NCI-H146 treated with DMSO at 0.1 percent for 48 hours (cell line): ENCODE data around the gene PDK2.

ENCODE experiments used
- DNase-seq: peaks from one replicate; lab custom pipeline; 2025; ENCODE audit not compliant: unreplicated experiment; lab: John Stamatoyannopoulos, UW

PDK2 gene

DNA sequence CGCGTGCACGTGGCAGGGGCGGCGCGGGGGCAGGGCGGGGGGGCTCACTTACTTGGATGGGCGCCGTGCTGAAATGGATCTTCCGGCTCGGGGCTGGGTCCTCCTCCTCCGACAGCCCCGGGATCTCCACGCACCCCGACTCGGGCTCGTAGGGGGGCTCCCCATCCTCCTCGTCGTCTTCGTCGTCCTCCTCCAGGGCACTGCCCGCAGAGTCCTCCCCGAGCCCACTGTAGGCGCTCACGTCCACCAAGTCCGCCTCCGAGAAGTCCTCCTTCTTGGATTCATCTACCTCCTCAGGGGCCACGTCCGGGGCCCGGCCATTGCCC, 53.9 kb downstream of the PDK2 start:
- DNase-seq = no peak

DNA sequence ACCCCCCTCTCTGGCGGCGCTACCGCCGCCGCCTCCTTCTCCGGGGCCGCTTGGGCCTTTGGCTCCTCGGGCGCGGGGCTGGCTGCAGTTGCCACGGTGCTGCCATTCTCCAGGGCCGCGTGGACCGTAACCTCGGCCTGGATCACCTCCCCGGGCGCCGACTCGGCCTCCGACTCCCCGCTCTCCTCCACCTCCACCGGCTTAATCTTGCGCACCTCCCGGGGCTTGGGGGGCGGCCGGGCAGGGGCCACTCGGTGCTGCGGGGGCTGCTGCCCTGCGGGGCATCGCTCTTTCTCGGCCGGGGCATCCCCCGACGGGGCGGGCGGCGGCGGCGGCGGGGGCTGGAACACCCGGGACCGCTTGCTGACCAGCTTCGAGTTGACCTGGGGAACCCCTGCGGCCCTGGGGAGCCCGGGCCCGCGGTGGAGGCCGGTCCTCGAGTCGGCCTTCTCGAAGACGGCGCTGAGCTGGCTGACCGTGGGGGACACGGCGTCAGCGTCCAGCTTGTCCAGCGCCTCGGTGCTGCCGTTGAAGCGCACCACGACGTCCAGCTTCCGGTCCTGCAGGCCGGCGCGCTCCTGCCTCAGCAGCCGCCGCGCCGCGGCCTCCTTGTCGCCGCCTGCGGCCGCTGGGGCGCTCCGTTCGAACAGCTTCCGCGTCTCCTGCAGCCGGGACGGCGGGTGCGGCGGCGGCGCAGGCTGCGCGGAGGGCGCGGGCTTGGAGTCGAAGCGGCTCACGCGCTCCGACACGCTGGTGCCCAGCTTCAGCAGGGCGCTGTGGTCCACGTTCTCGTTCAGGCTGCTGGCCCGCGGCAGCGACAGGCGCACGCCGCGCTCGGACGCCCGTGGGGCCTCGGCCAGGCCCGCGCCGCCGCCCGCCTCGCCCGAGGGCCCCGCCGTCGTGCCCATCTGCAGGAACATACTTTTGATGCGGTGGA, 54.5 kb downstream of the PDK2 start:
- DNase-seq = peak; percentile 22

DNA sequence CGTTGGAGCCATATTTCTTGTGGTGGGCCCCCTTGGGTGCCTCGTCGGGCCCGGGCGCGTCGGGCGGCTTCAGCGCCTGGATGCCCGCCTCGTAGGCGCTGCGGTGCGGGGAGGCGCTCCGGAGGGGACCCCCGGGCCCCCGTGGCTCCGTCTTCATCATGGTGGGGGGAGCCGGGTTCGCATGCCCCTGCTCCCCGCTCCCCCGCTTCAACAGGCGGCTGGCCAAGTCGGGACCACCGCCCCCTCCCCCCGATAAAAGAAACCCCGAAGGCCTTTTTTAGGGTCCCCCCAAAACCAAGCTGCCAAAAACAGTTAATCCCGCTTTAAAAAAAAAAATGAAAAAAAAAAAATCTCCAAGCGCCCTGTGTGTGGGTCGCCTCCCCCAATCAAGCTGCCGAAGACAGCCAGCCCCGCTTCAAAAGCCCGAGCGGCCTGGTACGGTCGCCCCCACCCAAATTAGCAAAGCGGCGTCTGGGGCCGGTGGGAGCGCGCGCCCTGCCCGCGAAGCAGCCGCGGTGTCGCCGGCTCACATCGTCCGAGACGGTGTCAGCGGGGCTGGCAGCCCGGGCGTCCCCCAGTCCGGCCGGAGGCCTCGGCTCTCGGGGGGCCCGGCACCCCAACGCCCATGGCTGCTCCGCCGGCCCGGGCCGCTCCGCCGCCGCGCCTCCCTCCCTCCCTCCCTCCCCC, 55.3 kb downstream of the PDK2 start, which contains the start of gene PPP1R9B:
PPP1R9B (minus strand) TSS at position 324 of the 687 bp plus-strand sequence; CDS start at position 160, 164 bp downstream.
- no peak for DNase-seq

DNA sequence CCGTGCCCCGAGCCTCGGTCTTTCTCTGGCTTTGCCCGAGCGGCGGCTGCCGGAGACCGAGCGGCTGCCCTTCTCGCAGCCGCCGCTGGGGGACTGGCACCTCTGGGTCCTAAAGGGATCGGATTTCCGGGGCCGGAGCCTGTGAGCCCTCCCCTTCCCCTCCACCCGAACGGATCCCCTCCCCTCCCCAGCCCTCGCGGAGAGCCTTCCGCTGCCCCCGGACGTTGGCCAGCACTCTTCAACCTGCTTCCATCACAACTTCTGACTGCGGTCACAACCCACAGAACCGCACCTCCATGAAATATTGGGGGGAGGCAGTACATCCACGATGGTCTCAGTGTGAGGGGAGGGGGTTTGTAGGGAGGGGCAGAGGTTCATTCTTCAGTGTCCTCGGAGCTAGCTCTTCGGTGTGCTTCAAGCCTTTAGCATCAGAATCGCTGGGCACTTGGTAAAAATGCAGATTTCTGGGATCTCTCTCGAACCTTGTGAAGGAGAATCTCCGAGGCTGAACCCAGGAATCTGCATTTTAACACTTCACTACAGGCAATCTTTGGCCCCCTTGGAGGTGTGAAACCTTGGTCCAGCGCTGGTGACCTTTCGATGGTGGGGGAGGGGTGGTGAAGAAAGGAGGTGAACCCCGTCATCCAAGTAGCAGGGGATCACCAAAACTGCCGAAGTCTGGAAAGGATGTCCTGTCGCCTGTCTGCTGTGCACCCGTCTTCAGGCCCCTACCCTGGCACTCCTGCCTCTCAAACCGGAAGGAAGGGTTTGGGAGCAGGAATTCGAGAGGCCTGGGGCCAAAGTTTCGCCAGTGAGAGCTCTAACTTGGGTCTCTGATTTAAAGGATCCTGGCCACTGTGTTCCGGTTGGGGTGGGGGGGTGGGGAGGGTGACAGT, 56.1 kb downstream of the PDK2 start:
- DNase-seq = peak; percentile 66

DNA sequence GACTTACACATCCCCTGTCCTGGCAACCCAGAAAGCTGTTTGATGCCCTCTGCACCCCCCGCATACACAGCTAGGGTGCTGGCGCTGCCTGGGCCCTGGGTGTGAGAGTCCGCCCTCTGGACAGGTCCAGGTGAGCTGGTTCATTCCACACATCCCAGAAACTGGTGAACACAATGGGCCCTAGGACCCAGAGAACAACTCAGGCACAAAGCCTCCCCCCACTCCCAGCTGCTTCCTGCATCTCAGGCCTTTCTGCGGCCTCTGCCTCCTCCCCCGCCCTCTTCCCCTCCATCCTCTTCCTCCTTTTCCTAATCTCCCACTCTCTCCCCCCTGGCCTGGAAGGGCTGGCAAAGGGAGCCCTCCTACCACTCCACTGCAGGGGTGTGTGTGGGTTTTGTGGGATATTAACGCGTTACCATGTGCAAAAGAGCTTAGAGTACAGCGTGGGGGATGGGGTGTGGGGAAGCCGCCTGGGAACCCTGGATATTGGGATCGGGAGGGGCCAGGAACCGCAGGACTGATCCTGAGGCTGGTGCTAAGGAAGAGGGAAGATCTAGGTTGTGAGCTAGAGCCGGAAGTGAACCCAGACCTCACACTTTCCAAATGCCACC, 56.9 kb downstream of the PDK2 start:
- DNase-seq = peak; percentile 78

DNA sequence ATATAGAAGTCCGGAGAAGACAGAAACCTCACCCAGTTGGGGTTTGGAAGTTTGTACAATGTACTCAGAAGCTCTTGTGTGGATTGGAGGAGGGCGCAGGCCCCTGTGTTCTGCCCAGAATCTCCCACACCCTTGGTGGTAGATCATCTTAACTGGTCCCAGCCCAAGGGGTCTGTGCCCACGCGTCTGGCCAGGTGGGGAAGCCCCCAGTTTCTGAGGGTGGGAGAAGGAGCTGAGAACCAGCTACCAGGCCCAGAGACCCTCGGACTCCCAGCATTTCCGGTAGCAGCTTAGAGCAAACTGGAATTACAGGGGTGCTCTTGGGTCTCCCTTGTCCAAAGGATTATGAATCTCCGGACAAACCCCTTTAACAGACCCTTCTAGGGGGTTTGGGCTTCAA, 57.6 kb downstream of the PDK2 start:
- DNase-seq = no peak

DNA sequence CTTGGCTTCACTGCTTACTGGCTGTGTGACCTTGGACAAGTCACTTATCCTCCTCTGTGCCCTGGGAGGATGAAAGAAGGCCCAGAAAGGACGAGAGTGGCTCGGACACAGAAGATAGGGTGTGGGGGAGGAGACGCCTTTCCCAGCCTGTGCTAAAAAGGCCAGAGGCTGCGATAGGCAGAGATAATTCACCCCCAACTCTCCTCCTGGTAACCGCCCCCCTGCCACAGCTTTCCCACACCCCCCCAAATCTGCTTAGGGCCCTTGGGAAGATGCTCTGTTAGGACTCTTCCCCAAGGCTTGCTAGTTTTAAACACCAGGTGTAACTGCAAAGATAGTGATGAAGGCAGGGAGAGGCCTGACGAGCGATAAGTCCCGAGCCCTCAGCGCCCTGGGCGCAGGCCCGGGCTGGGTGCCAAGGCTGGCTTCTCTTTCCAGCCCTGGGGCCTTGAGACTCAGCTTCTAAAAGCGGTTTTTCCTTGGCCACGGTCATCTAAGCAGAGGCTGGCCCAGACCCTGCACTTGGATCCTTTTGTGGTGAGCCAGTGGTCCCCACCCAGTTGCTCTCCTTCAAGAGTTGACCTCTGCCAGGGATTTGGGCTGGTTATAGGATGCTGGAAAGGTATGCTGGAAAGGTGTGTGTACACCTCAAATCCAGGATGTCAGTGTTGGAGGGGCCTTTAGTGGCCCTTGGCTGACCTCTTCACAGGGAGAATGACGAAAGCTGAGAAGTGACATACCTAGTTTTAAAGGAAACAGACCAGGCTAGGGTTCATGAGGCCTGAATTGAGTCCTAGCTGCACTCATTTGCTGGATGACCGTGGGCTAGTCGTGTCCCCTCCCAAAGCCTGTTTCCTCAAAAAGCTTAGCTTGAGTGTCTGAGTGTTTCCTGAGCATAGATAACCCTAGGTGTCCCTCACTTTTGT, 58.8 kb downstream of the PDK2 start:
- DNase-seq = no peak

DNA sequence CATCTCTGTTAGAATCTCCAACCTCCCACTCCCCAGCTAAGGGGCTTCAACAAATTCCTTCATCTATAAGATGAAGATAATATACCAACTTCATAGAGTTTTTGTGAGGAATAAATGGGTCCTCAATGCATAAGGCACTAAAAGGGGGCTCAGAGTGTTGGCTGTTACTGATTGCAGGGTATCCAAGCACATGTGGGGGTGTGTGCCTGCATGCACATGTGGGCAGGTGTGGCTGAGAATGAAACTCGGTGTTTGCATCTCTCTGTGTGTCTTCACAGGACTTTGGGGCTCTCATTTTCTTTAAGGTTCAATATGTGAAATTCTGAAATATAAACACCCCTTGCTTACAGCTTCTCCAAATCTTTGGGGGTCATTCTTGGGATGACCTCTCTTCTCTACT, 59.5 kb downstream of the PDK2 start:
- DNase-seq = no peak

DNA sequence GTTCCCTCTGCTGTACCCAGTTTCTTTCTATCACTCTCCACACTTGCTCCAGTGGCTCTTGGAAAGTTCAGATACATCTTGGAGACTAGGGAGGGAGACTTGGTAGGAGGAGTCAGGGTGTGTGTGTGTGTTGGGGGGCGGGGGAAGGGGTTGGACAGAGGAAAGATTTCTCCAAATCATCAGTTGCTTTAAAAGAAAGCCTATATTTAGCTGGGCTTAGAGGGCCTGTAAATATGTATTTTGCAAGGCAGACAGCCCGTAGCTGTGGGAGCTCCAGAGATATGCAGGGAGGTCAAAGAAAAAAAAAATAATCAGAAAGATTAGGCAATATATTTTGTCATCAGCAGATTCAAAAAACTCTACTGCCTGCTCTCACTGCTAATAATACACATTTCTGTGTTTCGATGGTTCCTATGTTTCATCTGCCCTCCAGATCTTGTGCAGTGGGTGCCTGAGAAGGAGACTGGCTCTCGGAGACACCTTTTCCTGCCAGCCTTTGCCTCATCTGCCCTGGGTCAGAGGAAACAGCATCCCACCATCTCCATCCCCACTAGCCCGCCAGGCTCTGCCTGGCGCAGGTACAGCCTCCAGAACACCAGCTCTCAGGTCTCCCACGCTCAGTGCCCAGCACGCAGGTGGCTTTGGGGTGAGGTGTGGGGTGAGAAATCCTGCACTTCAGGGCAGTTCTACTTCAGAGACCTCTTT, 60.1 kb downstream of the PDK2 start:
- no peak for DNase-seq

DNA sequence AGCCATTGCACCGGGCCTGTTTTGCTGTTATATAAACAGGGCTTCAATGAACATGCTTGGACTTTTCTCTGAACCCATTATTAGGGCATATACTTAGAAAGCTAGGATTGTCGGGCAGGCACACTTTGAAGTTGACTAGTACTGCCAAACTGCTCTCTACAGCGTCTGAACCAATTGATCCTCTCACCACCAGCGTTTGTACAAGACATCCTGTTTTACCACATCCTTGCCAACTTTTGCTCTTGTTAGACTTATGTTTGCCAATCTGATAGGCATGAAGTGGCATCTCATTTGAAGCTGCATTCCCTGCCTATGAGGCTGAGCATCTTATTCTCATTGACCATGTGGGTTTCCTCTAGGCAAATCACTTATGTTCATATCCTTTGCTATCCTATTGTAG, 62.7 kb downstream of the PDK2 start:
- no peak for DNase-seq

DNA sequence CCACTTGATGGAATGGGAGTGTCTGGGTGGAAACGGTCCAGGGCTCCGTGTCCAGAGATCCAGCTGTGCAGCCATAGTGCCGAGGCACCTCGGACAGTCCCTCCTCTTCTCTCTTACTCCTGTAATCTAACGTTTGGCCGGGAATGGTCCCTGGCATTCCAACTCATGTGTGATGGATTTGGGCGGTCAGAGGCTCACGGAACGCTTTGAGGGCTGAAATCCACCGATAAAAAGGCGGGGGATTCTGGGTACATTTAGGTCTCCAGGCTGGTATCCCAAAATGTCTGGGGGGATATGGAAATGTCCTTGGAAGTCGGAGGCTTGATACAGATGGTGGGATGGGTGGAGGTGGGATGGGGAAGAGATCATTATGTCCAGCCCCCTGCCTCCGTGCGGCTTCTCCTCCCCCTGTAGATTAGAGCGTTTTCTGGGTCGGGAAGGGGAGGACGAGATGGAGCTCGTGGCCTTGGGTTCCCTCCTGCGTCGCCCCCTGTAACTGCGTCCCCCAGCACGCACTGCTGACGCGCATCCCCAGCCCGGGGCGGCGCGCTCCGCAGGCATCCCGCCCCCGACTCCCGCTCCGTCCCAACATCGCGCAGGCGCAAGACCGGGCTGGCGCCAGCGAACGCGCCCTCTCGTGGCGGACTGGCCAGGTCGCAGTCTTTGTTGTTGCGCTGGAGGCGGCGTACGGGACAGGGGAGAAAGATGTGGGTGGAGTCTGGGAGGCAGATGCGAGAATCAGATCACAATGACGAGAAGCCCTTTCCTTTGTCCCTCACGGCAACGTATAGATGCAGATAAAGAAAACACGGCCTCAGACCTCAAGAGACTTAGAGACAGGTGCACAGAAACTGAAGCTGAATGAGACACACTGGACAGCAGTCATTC, 66.1 kb downstream of the PDK2 start:
- DNase-seq = peak; percentile 86
